ENCODE results near the gene GPC6.

Gene GPC6

DNA sequence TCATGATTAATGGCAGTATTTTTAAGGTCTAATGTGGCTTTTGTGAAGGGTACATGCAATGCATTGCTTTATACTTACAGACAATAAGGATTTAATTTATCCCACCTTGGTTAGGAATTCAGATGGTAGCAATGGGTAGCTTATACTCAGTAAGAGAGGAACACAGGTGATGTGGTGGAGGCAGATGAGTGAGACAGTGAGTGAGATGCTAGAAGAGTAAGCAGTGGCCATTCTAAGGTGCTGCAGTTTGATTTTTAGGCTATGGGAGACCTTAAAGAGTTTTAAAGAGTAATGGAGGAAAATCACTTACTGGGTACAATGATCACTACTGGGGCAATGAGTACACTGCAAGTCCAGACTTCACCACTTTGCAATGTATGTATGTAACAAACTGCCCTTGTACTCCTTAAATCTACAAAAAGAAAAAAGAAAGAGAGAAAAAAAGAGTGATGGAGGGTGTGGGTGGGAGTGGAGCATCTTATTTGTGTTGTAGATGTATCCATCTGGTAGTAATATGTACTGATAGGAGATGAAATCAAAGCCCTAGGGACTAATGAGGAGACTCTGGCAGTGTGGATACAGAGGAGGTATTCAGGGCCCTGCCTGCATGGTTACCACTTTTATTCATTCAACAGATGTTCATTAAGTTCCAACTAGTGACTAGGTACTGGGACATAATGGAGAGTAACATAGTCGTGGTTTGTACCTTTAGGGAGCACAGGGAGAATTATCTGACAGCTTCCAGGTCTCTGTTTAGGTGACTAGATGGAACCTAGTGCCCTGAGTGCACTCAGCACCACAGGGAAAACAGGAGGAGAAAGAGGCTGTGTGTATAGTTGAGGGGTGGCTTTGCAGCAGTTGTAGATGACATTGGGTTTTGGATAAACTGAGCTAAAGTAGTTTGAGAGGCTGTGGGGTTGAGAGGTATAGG, 99.0 kb downstream of the GPC6 start:
- no peak for DNase-seq

DNA sequence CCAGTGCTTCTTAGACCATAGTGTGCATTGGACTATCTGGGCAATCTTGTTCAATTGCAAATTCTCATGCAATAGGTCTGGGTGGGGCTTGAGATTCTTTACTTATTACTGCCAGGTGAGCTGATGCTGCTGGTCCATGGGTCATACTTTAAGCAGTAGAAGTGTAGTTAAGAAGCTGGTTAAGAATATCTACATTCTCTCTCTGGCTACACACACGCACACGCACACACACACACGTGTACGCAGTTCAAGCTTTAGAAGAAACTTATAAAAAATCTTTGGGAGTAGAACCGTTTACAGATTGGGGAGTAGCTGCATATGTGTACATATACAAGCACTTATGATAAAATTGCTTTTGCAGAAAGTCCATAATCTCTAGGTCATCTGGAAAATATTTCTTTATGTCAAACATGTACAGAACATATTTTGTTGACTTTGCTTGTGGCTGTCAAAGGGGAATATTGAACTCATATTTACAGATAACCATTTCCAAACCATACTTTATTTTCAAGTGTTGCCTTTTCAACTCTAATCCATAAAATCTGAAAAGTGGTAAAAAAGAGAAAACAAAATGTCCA, 99.7 kb downstream of the GPC6 start:
- no peak for DNase-seq

DNA sequence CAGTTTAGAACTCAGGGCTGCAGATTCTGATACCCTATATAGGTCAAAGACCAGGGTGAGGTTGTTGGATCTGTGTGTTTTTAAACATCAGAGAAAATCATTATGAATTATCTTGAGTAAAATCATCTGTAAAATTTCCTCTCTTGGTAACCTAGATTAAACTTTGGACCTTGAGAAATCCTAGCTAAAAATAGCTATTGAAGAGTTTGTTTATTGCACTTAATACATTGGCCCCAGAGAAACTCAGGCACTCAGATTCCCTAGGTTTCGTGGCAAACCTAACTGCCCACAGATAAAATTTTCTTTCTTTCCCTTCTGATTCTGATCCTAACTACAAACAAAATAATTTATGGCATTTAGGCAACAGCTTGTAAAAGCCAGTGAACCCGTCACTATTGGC, 102.3 kb downstream of the GPC6 start:
- DNase-seq = no peak

DNA sequence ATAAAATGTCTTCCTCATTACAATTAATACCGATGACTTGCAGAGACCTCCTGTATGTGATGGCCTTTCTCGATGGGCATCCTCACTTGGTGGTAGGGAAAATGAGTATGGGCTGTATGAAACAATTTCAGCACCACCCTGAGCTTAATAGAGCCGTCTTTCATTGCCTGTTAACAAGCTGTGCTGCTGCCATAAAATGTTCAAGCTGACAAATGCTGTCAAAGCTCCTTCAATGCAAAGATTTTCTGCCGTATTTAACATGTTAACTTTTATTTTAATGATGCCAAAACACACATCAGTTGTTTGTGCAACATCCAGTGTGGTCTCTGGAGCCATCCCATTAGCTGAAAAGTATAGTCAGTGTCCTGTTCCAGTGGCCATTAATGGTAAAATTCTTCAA, 110.1 kb downstream of the GPC6 start:
- no peak for DNase-seq

DNA sequence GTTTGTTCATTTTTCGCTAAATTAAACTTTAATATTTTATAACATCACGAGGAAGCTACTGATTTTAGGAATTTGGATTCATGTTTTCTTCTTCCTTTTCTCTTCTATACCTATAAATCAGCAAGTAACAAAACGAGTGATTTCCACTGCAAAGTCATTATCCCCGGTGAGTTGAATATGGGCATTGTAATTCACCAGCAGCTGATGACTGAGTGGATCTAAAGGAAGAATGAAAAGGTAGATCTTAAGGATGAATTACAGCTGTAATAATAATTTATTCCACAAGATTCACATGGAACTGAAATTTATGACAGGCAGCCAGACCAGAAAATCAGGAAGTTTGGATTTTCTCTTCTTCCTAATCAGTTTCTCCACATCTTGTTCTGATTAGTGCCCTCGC, 111.4 kb downstream of the GPC6 start:
- no peak for DNase-seq

DNA sequence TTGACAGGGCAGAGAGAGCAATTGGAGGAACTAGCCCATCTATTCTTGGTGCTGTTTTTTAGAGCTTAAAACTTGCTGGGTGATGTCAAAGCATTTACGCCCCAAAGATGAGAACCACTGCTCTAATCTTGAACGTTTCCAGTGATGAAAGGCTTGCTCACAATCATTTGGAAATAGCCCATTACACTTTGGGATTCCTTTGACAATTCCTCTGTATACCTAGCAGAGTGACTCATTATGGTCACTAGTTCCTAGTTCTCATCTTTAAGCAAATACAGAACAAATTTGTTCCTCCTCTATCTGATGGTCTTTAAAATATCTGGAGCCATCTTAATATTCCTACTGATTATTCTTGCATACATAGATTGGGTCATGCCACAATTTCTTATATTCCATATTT, 112.3 kb downstream of the GPC6 start:
- DNase-seq = no peak

DNA sequence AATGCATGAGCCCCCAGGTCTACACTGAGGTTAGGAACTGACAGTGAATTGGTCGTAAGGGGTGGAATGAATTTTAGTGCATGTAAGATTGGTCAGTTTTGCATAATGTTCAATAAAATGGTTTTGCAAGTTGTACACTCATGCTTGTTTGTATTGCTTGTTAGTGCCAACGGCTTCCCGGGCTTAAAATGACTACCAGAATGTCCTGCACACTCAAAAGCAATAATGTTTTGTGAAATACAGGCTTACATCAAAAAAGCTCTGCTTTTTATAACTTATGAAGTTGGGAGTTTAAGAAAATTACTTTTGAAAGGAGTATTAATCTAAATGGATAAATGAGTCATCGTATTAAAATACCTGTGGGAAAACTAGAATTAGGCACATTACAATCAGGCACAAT, 112.9 kb downstream of the GPC6 start:
- no peak for DNase-seq

DNA sequence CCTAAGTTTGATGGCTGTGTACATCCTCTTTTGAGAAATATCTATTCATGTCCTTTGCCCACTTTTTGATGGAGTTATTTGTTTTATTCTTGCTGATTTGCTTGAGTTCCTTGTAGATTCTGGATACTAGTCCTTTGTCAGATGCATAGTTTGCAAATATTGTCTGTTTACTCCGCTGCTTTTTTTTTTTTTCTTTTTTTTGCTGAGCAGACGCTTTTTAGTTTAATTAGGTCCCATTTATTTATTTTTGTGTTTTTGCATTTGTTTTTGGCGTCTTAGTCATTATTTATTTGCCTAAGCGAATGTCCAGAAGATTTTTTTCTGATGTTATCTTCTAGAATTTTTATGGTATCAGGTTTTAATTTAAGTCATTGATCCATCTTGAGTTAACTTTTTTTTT, 114.9 kb downstream of the GPC6 start:
- no peak for DNase-seq

DNA sequence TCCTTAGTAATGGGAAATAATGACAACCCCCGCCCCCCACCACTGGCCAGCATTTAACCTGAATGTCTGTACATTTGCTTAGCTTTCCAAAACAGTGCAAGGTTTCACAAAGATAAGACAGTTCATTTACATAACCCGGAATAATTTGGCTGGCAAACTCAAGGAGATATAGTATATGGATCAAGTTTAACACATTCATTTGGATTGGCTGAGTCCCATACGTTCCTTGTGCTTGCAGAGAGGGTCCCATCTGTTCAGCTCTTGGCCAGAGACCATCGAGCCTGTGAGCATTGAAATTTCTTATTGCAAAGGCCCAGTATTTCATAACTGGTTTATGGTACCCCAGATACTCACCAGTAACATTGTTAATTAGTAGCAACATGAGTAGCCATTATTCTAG, 116.5 kb downstream of the GPC6 start:
- DNase-seq = no peak

DNA sequence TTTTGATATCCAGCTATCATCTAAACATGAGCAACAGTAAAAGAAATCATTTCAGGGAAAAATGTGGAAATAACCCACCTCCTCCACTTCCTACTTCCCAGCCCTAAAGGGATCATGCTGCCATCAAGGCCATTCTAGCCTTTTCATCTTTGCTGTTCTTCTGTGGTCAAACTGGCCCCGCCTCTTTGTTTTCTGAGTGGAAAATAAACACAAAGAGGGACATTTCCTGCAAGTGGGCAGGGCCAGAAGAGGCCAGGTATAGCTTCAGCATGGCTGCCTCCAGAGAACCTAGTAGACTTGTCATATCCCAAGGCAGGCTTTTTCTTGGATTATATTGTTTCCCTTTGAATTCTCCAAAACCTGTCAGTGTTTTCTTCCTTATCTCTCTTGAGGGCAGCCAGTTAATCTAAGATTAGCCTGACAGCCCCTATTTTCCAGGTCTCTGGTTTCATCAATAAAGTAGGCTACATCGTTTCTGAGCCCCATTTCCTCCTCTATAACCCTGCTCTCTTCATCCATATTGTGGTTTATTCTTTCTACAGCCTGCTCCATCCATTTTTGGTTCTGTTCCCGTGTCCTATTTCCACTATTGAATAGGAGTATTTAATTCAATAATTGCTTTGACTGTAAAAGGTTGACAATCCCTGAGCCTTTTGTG, 117.6 kb downstream of the GPC6 start:
- no peak for DNase-seq

DNA sequence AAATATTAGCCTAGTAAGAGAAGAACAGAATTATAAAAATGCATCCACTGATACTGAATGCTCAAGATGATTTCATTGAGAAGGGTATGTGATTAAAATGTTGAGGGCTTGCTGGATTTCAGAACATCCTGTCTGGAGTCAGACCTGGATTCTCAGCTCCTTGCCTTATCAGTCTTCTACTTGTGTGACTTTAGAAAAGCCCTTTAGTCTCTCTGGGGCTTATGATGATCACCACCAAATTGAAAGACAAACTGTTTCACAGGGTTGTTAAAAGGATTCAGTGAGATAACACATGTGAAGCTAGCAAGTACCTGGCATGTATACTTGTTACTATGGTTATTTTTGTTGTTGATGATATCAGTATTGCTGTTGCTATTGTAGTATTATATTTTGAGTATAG, 118.4 kb downstream of the GPC6 start:
- no peak for DNase-seq

DNA sequence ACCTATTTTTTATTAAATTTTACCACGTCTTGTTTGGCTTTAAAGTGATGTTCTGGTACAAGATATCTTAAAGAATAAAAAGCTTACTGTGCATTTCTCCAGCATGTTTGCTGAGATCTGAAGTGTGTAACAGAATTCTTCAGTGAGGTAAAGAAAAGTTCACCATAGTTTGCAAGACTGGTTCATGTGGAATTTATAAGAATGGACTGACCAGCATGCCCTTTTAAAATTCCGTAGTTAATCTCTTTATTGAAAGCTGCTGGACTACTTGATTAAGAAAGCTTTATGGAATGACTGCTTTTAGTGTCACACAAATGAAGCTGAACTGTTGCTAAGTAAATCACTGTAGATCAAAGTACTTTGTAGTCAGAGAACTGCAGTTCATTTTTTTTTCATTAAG, 119.2 kb downstream of the GPC6 start:
- no peak for DNase-seq

DNA sequence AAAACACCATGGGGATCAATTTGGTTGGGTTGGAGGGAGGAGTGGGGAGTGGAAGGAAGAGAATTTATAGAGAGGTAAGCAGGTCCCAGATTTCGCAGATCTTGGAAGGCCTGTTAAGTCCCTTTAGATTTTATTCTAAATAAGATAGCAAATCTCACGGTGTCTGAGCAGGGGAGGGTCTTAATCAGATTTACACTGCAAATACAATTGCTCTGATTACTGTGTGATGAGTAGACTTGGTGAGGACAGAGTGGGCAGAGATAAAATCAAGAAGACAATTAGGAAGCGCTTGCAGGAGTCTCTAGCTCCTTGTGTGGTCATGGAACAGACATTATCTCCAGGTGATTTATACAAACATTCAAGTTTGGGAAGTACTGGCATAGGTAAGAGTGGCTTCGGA, 126.0 kb downstream of the GPC6 start:
- no peak for DNase-seq

DNA sequence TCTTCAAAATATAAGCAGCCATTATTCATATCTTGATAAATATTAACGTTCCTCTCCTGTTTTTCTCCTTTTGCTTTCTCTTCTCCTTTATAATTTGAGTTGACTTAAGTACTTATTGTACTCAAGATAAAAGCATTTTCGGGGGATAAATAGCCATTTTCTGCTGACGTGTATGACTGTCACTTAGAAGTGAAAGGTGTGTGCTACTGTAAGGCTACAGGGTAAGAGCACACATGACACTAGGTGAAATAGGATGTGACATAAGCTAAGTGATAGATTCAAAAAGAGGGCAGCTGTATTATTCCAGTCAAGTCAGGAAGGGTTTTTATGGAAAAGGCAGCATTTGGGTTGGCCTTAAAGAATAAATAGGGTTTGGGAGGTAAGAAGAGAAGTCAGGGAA, 128.5 kb downstream of the GPC6 start:
- no peak for DNase-seq

DNA sequence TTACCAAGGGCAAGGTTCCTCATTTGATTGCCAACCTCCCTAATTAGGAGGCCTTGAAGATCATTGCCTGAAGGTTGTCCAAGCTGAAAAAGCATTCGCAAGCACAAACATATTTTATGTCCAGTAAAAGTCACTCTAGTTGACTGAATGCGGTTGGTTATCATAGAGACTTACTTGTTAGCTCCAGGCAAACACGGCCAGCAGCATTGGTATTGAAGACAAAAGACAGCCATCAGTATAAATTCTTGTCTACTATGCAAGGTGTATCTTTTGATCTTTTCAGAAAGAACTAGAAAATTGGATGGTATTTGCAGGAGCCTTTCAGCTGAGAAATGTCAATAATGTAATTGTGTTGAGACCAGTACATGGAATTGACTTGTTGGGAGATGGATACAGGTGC, 129.9 kb downstream of the GPC6 start:
- no peak for DNase-seq

DNA sequence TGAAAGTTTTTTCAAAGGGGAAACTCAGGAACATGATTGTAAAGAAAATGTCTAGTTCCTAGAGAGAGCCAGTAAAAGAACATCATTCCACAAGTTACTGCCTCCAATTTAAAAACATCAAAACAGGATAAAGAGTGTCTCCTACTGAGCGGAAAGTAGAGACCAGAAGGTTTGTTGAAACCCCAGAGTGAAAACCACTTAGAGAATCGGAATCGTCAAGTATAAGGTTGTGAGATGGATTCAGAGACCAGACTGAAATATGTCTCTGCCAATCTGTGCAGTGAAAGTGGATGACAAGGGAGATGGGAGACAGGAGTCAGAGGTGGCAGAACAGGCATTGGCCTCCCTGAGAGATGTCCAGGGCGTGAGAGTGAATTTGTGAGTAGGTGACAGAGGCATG, 133.4 kb downstream of the GPC6 start:
- no peak for DNase-seq

DNA sequence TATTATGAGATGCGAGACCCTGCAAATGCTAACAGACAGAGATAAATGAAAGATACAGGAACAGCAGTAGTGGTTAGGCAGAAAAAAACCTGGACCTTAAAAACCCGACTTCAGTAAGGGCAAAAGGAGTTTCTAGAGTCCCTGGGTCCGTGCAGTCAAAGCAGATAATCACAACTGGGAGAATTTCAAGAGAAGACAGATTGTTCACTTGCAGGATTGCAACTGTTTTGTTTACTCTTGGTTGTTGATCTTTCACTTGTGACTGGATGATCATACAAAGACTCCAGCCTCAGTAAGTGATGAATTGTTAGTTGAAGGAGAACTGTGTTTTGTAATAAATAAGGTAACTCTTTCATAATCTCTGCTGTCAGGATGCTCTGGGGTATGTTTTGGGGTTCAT, 135.1 kb downstream of the GPC6 start:
- no peak for DNase-seq

DNA sequence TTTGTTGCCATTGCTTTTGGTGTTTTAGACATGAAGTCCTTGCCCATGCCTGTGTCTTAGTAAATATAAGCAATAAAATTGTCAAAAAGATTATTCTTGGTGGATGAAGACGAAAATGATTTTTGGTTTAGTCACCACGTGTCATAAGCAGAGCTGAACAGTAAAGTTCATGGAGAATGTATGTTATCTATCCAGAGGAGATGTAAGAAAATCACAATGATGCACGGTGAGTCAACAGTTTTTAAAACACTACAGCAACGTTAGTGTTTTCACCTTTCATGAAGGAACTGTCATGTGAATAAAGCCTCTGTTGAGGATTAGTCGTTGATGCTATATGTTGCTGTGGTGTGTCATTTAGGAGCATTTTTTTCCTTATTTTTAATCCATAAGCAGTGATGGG, 137.6 kb downstream of the GPC6 start:
- DNase-seq = no peak

DNA sequence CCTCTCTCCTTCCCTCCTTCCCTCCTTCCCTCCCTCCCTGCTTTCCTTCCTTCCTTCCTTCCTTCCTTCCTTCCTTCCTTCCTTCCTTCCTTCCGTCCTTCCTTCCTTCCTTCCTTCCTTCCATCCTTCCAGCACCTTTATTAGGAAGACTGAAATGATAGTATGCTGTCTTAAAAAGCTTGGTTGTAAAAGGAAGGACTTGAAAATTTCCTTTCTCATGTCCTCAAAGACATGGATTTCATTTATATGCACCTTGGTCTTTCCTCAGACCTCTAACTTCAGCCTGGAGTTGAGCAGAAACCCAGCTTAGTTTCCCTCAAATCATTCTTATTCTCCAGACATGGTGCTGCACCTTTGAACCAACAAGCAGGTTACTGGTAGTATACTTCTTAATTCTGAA, 141.7 kb downstream of the GPC6 start:
- no peak for DNase-seq

DNA sequence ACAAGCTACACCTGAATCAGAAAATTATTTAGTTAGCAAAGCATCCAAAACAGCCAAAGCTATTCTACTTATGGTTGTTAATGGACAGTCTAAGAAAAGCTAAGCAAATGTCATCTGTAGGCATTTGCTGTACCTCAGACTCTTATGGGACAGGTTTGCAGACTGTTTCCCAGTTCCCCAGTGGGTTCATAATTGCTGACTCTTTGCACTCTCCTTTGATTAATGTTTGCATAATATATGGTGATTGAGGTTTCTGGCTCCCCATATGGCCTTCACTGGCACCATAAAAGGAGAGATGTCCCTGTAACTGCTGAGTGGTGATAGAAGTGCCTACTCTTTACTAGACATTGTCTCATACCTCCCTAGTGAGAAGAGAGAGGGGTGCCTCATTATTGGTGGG, 142.1 kb downstream of the GPC6 start:
- DNase-seq = no peak

DNA sequence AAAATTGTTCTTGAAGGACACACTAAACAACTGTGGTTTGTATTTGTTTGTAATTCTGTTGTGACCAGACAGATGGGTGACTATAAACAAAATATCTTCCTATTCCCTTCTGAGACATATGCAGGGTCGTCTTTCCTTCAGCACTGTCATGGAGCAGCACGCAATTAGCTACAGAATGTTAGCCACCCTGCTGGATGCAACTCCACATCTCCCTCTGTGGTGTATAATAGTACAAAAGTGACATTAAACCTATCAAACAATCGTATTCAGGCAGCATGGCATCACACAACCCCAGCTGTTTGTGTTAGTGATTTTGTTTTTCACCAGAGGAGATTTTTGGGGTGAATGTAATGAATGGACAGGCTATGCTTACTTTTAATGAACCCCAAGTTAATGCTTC, 146.2 kb downstream of the GPC6 start:
- no peak for DNase-seq

DNA sequence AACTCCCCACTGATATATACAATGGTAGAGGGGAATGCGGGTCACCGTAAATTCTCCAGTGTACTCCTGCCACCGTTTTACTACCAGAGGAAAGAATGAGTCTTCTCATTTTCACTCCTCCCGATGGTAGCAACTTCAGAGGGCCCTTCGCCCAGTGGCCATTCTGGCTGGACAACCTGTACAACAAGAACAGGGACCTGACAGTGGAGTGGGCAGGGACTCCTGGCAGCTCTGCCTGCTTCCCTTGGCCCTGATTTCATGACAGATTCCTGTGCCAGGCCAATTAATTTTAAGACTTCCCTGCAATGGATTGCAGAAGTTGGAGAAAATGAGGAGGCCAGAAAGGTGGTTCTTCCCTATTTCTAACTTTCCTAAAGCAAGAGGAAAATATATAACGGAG, 148.9 kb downstream of the GPC6 start:
- no peak for DNase-seq

DNA sequence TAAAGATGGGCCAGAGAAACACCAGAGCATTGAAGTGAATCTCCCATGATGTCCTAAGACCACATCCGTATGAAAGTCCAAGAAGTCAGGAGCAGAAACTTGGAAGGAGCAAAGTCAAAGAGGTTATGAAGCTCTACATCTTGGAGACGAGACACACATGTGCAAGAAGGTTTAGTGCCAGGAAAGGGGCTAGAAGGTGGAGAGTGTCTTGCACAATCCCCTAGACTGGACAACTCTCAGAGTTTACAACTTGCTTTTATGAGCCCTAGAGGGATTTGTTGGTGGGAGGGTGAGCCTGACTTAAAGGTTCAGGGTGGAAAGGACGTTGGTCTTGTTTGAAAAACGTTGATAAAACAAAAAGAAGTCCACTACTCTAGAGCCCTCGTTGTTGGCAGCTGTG, 150.6 kb downstream of the GPC6 start:
- DNase-seq = no peak

DNA sequence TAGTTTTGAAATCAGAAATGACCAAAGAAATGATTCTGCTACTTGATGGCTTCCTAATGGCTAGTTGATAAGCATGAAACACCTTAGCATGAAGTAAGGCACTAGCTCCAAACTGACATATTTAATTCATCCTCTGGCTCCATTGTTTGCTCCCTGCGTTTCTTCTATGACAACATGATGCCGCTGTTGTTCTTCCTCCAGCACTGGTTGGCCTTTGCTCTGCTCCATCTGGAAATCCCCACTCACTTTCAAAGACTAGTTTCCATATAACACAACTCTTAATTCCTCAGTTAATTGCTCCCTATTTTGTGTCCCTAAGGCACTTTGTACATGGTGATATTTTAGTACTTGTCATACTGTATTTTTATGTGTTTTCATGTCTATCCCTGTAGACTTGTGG, 151.6 kb downstream of the GPC6 start:
- no peak for DNase-seq

Measured in activated CD4-positive, alpha-beta T cell treated with anti-CD3 and anti-CD28 coated beads, Interleukin-2, amount 50 U/mL, for 48 hours (primary cell).